ENCODE measurements around the gene PIK3CA.

GRCh38 chr3:179233043-179233442, 84.9 kb downstream of the PIK3CA start:
- TF ChIP-seq CTCF (IDR thresholded peaks at IDR 0.05) (no peak), POLR2A (IDR thresholded peaks at IDR 0.05) (no peak)

Data from esophagus squamous epithelium (tissue), 4 donors.